Uterine smooth muscle cell (primary cell): Measurements from ENCODE around the gene IL17RD. TPM values are rescaled to one million over a fixed set of nuclear protein-coding genes. Genes with fewer than 3 reads are reported as not detected.

Experiments used
- total RNA-seq: library from RNA; depleted of rRNA; stranded (reverse); fragments of >200 nt; gene quantifications from 2 replicates; pipeline ENCODE4 v1.2.3, GENCODE V29; 2014

IL17RD gene
- total RNA-seq, result 6.5 and 11.6 TPM in 2 replicates

GRCh38 chr3:57164657-57165573 lies at the start of gene IL17RD:
Gene IL17RD (minus strand): TSS chr3:57165353. CDS start chr3:57165286, 67 bp downstream.

GRCh38 chr3:57199895-57200297 lies 34.7 kb upstream of the IL17RD start, which contains the start of gene HESX1:
Gene HESX1 (minus strand): TSS chr3:57199978. CDS start chr3:57199918, 60 bp downstream.

GRCh38 chr3:57060089-57060821 lies 104.9 kb downstream of the IL17RD start, which contains the start of gene SPATA12:
Gene SPATA12 (plus strand): TSS chr3:57060664. CDS start chr3:57073695, 13,031 bp downstream.

Other genes starting within 250 kb of the IL17RD start
- gene SPATA12, start 104.7 kb downstream of the IL17RD start, total RNA-seq, result 0.11 TPM in 1 of 2 replicates, not detected in the other
- 1.4 TPM in 1 of 2 replicates, not detected in the other for gene HESX1, start 34.6 kb upstream of the IL17RD start, total RNA-seq
- 42.6 and 53.6 TPM in 2 replicates for gene APPL1, start 62.4 kb upstream of the IL17RD start, total RNA-seq
- under 0.01 TPM in 1 of 2 replicates, not detected in the other for gene ASB14, start 127.3 kb upstream of the IL17RD start, total RNA-seq